ENCODE data around the gene TXNL4A.

The TXNL4A gene

DNA sequence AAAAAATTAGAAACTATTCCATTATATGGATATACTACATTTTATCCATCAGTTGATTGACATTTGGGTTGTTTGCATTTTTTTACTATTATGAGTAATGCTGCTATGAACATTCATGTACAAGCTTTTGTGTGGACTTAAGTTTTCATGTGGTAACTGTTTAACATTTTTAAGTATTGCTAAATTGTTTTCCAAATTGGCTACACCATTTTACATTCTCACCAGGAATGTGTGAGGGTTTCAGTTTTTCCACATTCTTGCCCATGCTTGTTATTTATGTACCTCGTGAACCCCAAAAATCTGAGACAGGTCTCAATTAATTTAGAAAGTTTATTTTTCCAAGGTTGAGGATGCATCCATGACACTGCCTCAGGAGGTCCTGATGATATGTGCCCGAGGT lies 3.1 kb upstream of the TXNL4A start:
- no peak for DNase-seq

DNA sequence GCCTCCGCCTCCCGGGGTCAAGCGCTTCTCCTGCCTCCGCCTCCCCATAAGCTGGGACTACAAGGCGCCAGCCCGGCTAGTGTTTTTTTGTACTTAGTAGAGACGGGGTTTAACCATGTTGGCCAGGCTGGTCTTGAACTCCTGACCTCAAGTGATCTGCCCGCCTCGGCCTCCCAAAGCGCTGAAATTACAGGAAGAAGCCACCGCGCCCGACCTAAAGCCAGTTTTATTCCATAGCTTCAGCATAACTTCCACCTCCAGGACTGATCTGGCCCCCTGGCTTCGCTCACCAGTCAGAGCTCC lies 783 bp upstream of the TXNL4A start:
- DNase-seq = no peak

DNA sequence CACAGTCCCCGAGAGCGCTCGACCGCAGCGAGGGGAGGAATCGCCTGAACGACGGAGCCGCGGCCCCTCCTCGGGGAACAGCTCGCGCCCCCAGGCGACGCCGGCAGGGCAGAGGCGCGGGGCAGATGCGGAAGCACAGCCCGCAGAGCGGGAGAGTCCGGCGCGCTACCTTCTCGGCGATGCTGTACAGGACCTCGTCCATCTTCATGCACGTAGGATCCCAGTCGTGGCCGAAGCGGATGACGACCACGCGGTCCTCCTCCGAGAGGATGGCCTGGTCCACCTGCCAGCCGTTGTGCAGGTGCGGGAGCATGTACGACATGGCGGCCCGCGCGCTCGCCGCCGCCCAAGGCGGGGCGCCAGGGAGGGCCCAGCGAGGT lies 302 bp downstream of the TXNL4A start:
- peak; percentile 53 for DNase-seq

DNA sequence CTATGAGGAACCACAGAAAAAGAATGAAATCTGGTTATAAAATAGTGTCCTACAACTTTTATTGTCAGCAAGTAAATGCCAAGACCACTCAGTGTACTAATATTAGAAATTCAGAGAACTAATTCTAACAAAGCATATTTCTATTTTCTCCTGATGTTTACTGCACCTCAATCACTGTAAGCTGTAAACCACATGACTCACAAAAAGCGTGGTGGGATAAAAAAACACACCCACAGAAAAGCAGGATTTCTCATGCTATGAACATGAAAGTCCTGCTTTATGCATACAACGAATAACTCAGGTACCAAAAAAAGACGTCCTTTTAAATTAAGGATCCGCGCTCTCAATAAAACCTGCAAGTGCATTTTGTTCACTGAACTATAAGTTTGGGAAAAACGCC lies 797 bp downstream of the TXNL4A start:
- DNase-seq = no peak

DNA sequence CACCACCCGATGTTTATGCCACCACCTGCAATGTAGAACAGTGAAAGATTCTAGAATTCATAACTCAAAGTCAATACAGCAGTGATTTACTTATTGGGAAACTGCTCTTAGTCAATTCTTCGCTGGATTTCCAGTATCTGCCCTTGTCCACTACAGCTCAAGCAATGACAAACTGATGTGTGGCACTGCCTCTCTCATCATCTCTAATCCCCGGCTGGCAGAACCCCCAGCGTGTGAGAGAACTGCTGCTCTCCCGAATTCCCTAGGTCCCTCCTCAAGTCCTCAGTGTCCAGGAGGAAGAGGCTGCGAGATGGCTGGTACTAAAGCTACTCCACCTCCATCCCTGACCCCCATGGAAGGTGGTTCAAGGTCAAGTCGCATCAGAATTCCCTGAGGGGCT lies 1.6 kb downstream of the TXNL4A start:
- no peak for DNase-seq

DNA sequence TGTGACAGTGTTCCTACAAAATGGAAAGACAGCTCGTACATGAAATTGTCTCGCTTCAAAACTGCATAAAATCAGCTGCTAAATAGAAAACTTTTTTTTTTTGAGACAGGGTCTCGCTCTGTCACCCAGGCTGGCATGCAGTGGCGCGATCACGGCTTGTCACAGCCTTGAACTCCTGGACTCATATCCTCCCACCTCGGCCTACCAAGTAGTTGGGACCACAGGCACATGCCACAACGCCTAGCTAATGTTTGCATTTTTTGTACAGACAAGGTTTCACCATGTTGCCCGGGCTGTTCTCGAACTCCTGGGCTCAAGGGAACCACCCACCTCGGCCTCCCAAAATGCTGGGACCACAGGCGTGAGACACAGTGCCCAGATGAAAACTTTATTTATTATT lies 3.2 kb downstream of the TXNL4A start:
- no peak for DNase-seq

DNA sequence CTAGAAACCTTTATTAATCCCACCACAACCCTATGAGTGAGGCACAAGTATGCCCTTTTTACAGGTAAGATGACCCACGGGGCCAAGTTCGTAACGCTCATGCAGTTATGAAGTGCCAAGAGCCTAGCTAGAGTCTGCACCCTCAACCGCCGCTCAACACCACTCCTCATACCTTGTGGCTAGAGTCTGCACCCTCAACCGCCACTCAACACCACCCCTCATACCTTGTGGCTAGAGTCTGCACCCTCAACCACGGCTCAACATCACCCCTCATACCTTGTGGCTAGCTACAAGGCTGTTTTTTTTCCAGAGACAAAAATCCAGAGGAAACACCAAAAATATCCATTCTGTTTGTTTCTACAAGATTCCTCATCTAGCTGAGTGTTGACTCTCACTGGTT lies 4.6 kb downstream of the TXNL4A start:
- DNase-seq = no peak

DNA sequence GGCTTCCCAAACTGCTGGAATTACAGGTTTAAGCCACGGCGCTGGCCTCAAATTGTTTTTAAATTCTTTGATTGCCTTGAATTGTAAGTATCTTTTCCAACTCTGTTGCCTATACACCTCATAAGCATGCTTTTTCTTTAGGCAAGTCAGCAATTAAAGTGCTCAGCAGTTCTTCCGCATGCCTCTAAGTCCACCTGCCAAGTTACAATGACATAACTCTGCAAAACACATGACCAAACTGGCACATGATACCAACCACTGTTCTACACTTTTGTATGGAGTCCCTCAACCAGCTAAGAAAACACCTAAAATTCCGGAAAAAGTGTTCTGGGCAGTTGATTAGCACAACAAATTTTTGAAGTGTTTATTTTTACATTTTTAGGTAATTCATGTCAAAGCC lies 5.1 kb downstream of the TXNL4A start:
- DNase-seq = no peak

DNA sequence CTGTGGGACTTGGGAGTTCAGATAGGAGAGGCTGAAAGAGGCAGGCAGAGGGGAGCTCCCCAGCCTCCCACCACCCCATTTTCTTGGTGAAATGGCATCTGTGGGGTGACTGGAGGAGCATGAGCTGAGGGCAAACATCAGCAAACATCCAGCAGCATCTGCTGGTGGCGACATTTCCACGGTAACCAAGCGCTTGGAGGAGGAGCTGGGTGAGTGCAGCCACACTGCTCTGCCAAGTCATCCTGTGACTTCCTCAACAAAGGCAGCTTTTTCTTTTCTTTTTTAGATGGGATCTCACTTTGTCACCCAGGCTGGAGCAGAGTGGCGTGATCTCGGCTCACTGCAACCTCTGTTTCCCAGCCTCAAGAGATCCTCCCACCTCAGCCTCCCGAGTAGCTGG lies 5.6 kb downstream of the TXNL4A start:
- DNase-seq = no peak

DNA sequence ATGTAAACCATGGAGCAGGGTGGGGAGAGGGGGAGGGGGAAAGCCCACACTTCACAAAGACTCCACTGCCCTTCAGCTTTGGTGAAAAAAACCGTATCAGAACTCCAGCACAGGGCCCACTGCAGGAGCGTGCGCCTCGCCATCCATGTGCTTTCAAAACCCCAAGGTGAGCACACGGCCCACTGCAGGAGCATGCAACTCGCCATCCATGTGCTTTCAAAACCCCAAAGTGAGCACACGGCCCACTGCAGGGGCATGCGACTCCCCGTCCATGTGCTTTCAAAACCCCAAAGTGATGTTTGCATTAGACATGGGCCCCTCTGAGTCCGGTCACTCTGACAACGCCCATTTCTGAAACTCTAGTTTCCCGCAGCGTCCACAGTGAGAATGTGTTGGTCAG lies 7.8 kb downstream of the TXNL4A start:
- no peak for DNase-seq

DNA sequence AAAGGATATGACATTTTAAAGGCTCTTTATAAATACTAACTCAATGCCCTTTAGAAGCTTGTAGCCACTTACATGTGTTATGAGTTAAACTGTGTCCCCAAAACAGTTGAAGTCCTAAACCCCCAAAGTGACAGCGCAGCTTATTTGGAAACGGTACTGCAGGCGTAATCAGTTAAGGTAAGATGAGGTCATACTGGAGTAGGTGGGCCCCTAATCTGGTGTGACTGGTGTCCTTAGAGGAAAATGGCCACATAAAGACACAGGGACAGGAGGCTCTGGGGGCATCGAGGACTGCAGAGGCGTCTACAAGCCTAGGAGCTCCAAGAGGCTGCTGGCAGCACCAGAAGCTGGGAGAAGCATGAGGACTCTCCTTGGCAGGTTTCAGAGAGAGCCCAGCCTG lies 8.5 kb downstream of the TXNL4A start:
- DNase-seq = no peak

DNA sequence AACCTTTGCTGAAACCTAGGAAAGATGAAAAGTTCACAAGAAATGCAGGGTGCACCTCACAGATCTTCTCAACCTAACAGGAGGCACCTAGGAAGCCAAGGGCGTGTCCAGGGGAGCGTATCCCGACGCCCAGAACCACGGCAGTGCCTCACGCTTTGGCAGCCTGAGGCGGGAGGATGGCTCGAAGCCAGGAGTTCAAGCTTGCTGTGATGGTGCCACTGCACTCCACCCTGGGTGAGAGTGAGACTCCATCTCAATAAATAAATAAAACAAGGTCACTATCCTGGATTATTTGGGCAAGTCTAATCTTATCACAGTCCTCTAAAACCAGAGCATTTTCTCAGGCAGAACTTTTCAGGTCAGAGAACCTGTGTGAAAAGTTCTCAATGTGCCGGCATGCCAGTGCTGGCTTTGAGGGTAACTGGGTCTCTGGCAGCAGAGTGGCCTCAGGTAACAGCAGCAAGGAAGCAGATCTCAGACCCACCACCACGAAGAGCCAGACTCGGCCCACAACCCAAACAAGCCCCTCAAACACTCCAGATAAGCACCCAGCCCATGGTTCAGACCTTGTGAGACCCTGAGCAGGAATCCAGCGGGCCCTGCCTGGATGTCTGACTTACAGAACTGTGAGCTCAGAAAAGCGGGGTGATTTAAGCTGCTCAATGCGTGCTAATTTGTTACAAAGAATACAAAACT lies 12.2 kb downstream of the TXNL4A start:
- DNase-seq = no peak

DNA sequence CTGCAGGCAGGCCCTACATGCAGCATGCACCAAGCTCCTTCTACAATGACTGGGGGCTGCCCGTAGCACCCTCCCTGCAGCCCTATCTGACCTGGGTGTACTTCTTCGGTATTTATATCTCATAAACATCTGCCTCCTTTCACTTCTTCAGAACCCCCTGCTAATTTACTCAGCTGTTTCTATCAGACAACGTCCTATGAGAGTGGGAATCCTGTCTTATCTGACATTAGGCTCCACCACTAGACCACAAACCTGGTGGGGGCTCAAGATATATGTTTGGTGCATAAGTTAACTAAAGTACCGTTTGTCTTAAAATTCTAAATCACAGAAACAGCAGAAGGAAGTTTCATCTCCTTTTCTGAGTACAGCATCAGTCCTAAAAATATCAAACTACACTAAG lies 13.3 kb downstream of the TXNL4A start:
- no peak for DNase-seq

DNA sequence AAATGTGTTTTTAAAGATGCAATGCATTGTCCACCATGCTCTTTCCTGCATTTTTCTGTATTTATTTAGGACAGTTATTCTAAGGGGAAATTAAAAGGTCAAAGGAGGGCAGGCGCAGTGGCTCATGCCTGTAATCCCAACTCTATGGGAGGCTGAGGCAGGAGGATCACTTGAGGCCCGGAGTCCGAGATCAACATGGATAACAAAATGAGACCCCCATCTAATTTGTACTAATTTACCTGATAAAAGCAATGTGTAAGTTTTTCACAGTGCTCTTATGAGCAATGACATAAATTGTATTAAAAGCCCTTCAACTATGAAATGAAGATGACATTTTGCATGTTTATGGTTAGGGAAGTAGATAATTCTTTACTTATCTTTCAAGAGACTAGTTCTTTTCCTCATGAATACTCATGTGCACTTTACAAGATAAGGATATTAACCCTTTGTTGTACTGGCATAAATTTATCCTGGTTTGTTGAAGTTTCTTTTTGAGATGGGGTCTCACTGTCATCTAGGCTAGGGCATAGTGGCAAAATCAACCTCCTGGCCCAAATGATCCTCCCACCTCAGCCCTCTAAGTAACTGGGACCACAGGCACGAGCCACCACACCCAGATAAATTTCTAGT lies 14.2 kb downstream of the TXNL4A start:
- no peak for DNase-seq

DNA sequence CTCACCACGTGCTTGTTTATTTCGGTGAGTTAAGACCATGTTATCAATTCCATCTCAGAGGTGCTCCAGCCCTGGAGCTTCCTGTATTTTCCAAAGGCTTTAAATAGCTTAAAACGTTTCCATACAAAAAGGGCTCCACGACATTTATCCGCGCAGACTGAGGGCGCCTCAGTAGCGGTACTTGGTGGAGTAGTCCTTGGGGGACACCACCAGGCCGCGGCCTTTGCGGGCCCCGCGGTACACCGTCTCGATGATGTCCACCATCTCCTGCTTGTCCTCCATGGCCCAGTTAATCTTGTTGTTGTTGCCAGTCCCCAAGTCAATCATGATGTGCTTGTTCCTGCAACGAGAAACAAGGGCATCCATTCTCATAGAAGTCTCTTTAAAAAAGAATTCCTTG lies 14.8 kb downstream of the TXNL4A start:
- DNase-seq = no peak

DNA sequence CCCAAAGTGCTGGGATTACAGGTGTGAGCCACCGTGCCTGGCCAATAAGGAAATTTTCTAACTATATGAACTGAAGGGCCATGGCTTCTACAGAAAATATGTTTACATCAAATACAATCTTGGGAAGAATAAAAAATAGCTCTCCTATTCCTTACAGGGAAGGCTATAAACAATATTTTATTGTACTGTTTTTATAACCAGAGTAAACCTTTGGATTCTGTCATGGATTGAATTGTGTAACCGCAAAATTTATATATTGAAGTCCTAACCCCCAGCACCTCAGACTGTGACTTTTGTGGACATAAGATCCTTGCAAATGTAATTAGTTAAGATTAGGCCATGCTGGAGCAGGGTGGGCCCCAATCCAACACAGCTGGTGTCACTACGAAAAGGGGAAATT lies 15.6 kb downstream of the TXNL4A start:
- no peak for DNase-seq

DNA sequence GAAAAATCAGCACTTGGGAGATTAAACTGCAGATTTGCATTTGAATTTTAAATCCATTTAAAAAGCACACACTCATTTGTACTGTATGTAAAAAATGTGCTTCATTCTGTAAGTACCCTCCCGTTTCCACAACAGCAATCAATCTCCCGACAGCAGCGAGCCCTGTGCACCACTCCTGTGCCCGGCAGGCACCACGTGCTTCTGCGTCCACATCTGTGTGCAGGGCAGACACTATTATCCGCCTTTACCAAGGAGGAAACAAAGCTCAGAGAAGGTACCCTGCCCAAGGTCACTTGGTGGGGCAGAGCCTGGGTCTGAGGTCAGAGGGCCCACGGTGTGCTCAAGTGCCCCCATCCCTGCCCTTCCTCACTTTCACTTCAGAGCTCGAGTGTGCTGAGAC lies 16.4 kb downstream of the TXNL4A start:
- DNase-seq = no peak

DNA sequence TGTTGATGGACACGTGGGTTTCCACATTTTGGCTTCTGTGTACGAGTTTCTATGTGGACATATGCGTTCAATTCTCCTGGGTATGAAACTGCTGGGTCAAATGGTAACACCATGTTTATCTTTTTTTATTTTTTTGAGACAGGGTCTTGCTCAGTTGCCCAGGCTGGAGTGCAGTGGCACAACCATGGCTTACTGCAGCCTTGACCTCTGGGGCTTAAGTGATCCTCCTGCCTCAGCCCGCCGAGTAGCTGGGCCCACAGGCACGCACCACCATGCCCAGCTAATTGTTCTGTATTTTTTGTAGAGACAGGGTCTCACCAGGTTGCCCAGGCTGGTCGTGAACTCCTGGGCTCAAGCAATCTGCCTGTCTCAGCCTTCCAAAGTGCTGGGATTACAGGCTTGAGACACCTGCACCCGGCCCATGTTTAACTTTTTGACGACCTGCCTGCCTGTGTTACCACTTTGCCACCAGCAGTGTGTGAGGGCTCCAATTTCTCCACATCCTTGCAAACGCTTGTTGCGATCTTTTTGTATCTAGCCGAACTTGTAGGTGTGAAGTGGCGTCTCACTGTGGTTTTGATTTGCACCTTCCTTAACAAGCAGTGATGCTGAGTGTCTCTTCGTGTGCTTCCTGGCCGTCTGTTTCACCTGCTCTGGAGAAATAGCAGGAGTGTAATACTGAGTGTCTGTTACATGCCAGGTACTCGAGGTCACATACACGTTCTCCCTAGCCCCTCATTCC lies 17.0 kb downstream of the TXNL4A start:
- no peak for DNase-seq

DNA sequence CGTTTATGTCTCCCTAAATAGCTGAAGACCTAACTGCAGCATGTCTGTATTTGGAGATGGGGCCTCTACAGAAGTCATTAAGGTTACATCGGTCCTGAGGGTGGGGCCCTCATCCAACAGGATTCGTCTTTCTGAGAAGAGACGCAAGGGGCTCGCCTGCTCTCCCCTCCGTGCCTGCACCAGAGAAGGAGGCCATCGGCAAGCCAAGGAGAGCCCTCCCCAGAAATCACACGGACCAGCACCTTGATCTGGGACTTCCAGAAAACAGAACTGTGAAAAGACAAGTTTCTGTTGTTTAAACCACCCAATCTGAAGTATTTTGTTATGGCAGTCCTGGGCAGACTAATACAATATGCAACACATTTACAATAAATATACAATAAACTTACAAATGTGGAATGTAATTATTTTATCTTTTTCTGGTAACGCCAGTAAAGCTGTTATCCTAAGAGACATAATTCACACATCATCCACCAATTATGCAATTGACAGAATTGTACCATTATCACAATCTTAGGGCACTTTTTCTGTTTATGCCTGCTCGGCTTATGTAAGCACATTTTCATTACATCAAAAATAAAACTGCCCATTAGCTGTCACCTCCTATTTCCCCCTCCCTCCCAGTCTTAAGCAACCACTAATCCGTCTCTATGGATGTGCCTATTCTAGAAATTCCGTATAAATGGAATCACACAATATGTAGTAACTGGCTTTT lies 17.8 kb downstream of the TXNL4A start:
- no peak for DNase-seq

DNA sequence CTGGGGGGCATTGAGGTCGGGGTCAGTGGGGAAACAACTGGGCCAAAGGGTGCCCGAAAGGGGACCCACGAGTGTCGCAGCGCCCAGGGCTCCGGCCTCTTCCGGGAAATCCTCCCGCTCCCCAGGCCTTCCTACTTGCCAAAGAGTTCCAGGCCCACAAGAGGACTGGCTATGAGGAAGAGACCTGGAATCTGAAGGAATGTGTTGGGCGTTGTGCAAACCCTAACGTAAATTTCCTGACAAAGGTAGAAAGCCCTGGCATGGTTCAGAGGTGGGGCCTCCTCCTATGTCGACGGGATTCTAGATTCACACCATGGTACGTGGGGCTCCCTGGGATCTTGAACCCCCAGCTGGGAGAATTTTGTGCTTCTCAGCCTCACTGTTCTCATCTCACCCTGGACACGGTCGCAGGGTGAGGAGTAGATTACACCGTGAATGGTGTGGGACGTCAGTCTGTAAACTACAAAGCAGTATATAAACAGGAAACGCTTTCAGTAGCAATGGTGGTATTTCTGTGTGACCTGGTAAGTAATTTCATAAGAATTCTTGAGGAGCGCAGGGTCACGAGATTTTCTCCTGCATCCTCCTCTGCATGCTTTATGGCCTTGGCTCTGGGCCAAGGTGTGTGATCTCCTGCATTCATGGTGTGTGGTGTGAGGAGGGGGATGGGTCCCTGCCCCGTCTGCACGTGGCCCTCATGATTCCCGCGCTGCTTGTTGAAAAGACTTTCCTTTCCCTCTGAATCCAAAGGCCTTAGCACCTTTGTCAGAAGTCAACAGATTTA lies 23.1 kb downstream of the TXNL4A start:
- no peak for DNase-seq

DNA sequence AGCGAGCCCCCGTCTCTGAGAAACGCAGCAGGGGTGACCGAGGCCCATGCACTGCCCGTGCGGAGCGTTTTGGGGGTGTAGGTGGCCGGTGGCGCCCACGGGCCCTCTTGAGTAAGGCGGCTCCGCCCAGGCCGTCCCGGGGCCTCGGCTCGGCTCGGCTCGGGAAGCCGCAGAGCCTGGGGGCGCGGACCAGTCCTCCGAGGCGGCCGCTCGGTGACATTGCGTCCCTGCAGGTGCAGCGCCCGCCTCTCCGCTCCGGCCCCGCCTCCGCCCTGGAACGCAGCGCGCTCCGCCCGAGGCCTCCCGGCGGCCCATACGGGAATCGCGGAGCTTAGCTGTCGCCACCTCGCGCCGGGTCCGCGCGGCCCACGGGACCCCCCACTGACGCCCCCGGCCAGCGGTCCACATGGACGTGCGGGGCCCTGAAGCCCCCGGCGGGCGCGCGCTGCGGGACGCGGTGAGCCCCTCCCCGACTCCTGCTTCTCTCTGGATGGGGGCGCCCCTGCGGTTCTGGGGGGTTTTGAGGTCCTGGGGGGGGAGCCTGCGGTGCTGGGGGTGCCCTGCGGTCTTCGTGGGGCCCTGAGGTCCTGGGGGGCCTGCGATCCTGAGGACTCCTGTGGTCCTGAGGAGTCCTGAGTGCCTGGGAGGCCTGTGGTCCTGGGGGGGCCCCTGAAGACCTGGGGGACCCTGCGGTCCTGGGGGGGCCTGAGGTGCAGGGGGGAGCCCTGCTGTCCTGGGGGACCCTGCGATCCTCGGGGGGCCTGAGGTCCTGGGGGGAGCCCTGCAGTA lies 23.8 kb downstream of the TXNL4A start, which contains the start of gene HSBP1L1:
HSBP1L1 (plus strand) TSS at position 314 of the 789 bp plus-strand sequence; CDS start at position 407, 93 bp downstream.
- peak; percentile 56 for DNase-seq
